NK-92 (cell line): ENCODE results near the gene GAN.

Source experiments
- DNase-seq: peaks from one replicate; lab custom pipeline; 2025; ENCODE audit not compliant: unreplicated experiment; lab: John Stamatoyannopoulos, UW

GAN gene

GRCh38 chr16:81424771-81425170, 110.0 kb downstream of the GAN start:
- DNase-seq: no peak

DNA sequence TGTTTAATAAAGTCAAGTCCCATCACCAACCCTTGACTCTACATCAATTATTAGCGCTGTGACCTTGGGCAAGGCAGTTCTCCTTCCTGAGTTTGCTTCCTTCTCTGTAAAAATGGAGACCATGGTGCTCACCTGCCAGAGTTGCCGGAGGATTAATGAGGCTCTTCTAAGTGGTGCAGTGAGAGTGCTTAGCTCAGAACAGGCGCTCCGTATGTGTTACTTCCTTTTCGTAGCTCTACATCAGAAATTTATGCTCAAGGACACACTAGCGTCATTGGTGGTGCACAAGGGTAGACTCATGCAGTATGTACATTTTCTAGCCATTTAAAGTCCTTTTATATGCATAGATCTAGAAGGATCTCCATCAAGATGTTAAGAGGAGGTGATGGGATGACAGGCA, 112.5 kb downstream of the GAN start:
- no peak for DNase-seq

DNA sequence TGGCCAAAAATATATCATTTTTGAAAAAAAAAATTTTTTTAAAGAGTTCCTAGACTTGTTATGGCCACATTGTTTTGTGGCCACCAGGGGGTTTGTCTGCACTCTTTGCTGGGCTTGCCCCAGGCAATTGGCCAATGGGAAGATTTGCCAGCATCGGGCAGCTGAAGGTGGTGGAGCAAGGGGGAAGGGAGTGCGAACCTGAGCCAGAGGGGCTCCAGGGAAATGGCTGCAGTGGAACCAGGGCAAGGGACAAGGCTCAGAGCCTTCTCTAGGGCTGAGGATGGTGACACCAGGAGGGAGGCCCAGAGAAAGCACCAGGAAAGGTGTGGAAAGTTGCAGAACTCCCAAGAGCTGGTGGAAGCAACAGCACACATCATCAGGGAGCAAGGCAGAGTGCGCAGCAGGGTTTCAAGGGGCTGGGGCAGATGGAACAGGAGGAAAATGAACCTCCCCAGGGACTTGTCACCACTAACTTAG, 114.3 kb downstream of the GAN start:
- no peak for DNase-seq

DNA sequence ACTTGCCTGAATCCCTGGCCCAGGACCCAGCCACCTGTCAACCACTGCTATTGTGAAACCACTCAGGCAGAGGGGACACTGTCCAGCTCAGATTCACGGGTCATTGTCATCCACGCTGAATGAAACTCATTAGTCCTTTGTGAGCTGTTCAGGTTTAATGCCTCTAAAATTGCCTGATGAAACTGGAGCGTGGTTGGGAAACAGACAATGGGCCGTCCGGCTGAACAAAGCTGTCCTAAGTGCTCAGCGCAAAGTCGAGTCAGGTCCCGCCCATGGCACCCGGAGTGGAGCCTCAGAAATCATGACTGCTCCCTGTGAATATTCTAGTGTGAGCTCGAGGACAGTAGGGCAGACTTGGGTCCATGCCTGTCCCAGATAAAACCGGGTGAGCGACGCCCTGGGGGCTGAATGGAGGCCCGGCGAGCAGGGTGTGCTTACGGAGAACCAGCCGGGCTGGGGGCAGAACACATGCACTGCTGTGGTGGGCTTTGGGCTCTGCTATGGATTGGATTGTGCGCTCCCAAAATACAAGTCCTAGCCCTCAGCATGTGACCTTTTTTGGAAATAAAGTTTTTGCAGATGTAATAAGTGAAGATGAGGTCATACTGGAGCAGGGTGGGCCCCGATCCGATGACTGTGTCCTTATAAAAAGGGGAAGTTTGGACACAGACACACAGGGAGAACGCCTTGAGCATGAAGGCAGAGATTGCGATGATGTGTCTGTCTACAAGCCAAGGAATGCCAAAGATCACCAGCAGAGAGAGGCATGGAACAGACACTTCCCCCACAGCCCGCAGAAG, 117.0 kb downstream of the GAN start:
- no peak for DNase-seq

DNA sequence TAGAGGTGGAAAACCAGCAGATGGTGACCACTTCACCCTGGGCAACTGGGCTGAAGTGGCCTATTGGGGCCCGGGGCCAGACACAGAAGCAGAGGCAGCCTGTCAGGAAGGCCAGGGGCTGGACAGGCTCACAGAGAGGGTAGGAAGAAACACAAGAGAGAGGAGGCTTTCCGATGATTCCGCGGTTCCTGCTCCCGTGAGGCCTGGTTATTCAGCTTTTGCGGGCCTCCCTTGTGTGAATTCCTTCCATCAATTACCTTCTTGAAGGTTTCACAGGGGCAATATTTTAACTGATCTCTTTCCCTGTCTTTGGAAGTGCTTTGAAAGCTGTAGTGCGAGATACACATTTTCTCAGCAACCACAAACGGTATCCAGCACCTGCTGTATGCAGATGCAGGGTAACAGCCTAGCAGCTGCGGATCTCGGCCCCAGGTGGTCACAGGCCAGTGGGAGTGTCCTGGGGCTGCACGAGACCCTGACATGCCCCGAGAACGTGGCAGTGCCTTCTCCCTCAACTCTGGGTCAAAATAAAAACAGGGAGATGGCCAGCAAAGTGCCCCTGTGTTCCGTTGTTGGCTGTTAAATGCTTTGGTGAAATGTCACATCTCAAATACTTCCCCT, 118.3 kb downstream of the GAN start:
- DNase-seq: no peak

- DNase-seq: no peak
Observed at GRCh38 chr16:81435103-81435502, 120.3 kb downstream of the GAN start.

DNA sequence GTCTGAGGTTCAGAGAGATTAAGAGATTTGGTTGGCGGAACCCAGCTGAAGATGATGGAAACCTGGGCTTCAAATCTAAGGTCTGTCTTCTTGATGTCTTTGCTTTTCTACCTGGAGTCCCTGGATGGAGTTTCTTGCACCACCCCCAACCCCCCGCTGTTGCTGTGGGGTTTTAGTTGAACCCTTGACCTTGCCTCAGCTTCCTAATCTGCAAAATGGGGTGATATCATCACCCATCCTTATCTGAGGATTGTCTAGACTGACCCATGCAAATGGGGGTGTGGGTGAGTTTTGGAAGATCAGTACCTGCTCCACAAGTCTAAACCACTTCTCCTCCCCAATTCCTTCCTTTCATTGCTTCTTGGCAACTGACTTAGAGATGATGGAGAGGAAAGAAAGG, 120.8 kb downstream of the GAN start:
- DNase-seq: no peak

DNA sequence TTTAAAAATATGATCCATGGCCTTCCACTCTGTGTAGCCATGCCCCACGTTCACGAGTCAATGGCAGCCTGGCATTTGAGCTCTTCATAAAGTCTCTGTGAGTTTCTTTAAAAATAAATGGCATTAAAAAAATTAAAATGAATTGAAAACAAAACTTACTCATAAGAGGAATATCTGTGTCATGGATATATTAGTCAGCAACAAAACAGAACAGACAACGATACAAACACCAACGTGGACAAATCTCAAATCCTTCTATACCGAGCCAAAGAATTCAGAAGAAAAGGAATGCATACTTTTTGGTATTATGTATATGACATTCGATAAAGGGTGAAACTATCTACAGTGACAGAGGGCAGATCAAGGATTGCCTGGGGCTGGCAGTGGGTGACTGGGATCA, 121.6 kb downstream of the GAN start:
- no peak for DNase-seq

DNA sequence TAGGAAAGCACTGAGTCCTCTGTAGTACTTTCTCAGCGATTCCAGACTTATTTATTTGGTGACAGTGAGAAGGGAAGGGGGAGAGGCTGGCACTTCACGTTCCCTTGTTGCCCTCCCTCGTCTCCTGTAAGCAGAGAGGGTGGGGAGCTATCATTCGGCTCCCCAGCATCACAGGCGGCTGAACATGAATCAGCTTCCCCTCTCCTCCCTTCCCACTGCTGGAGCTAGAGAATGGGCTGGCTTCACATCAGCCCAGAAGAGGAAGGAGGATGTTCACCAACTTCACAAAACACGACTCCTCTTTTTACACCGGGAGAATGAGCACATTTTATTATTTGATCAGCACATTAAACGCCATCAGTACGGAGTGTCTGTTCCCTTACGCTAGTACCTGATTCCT, 123.1 kb downstream of the GAN start:
- DNase-seq: no peak
